GM21576 (cell line): ENCODE data around the gene ABHD11.
A peak's percentile ranks its signal among the peaks of the same experiment; 100 is the strongest.
"Not testable (repeated sequence)": the region's sequence is repeated elsewhere in the genome, so short reads cannot be mapped to it uniquely, and the experiment has no call there.

ENCODE experiments used
- ATAC-seq: cut with Tn5 transposase; IDR thresholded peaks from one replicate; pipeline ENCODE4 v1.9.1; 2021; ENCODE audit warnings: mild to moderate bottlenecking, moderate library complexity; ENCODE audit not compliant: unreplicated experiment

ABHD11 gene

GRCh38 chr7:73720443-73720842 lies 18.2 kb downstream of the ABHD11 start:
- not testable (repeated sequence) for ATAC-seq

GRCh38 chr7:73719806-73720169 lies 18.8 kb downstream of the ABHD11 start:
- no peak for ATAC-seq

GRCh38 chr7:73718905-73719805 lies 19.4 kb downstream of the ABHD11 start, which contains the start of gene STX1A:
Gene STX1A (minus strand): TSS chr7:73719669. CDS start chr7:73719631, 38 bp downstream.
- peak; percentile 49 for ATAC-seq

- no peak for ATAC-seq
Observed at GRCh38 chr7:73718438-73718881, 20.1 kb downstream of the ABHD11 start.

- ATAC-seq = no peak
Observed at GRCh38 chr7:73717991-73718405, 20.6 kb downstream of the ABHD11 start.

DNA sequence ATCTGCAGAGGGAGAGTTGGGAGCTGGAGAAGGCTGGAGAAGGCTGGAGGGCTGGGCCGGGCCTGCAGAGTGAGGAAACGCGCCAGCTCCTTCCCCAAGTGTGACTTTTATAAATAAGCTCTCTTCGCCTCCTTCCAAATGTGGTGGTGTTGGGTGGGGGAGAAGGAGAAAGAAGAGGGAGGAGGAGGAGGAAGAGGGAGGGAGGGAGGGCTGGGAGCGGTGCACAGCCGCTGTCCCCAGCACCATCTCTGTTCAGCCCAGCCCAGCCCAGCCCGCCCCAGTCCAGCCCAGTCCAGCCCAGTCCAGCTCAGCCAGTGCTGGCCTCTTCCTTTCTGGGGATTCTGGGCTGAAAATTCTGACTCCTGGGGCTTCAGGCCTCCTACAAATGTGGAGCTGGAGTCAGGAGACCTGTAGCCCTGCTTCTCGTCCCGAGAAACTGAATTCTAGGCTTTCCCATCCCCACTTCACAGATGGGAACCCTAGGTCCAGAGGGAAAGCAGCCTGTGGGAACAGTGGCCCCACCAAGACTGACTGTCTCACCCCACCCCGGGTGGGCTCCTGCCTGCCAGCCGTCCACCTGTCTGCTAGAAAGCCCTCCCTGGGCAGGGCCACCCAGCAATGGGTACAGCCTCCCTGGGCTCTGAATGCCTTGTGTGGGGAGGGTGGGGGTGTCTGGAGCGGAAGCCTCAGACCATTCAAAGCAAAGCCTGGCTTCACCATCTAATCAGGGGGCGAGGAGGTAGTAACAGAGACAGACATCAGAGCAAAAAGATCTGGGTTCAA lies 21.4 kb downstream of the ABHD11 start:
- no peak for ATAC-seq

- ATAC-seq = no peak
Observed at GRCh38 chr7:73716318-73716890, 22.2 kb downstream of the ABHD11 start.

DNA sequence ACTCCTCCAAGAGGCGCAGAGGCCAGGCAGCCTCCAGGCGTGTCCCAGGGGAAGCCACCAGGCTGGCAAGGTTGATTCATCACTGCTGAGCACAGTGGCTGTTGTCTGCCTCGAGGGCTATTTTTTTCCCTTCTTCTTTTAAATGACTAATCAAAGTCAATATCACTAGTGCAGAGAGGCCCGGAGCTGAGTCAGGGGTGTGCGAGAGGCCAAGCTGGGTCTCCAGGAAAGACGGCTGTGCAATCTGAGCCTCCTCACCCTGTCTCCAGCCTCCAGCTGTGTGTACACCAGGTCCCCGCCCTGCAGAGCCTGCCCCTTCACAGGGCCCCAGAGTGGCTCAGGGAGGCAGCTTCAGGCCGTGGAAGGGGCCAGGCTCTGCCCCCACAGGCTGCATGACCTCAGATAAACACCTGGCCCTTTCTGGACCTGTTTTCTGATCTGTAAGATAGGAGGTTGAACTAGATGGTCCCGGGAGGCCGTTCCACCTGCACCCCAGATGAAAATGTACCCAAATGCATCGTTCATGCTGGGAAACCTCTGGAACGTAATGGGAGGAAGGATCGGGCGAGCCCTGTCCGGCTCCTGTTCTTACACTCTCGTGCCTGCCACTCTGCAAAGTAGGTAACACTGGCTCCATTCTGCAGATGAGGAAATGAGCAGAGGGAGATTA lies 22.8 kb downstream of the ABHD11 start:
- ATAC-seq = no peak

GRCh38 chr7:73713319-73713718 lies 25.3 kb downstream of the ABHD11 start:
- ATAC-seq = not testable (repeated sequence)

GRCh38 chr7:73712773-73713172 lies 25.8 kb downstream of the ABHD11 start:
- no peak for ATAC-seq

DNA sequence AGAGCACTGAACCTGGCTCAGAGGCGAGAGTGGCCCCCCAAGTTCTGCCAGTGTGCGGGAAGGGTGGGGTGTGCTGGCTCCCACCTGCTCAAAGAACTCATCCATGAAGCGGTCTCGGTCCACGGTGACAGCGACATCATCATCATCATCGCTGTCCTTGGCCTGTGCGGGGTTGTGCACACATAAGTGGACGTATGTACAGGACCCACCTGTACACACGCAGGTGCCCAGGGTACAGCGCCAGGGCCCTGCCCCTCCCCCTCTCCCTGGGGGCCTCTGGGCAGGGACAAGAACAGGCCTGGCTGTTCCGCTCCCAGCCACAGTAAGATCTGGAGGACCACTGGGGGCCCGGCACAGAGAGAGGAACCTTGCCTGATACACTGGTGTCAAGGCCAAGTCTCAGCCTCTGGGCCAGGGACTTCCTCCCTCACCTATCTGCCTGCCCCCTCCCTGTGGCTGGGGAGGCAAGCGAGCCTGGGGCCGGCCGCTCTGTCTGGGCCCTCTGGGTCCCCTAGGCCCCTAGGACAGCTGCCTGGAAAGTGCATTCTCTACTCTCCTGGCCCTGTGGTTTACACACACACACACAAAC lies 29.5 kb downstream of the ABHD11 start:
- ATAC-seq = no peak

DNA sequence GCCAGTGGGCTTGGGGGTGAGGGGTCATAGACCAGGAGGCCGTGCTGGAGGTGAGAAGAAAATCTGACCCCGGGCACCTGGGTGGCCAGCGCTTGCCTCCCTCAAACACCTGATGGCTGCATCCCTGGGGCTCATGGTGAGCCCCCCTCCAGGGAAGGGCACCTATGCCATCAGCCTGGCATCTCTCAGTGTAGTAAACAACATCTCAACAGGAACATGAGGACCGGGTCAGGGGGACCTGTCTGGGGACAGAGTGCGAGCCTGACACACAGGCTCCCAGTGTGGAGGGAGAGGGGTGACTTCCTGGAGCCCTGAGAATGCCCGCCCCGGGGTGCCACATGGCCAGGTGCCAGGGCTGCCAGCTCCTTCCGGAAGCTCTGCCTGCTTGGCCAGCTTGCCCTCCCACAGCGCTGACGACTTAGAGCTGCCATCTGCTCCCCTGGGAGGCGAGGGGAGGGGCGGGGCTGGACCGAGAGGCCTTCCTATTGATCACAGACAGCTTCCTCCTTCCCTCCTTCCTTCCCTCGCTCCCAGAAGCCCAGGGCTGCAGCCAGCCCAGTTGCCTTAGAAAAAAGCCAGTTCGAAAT lies 31.5 kb downstream of the ABHD11 start:
- ATAC-seq = no peak

- ATAC-seq = no peak
Observed at GRCh38 chr7:73706126-73707044, 32.2 kb downstream of the ABHD11 start.

DNA sequence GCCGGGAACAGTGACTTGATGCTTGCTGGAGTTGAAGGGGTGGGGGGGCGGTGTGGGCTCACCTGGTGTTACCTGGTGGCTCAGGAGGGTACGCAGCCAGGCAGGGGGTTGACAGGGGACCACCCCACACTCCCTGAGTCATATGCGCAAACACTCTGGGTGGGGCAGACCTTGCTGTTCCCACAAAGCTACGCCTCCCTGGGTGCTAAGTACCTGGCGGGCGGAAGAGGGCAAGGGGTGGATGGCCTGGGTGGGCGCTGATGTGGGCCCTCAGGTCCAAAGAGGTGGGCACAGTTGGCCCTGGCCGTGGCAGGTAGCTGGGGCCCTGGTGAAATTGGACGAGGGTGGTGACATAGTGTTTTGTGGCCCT lies 33.1 kb downstream of the ABHD11 start:
- no peak for ATAC-seq

DNA sequence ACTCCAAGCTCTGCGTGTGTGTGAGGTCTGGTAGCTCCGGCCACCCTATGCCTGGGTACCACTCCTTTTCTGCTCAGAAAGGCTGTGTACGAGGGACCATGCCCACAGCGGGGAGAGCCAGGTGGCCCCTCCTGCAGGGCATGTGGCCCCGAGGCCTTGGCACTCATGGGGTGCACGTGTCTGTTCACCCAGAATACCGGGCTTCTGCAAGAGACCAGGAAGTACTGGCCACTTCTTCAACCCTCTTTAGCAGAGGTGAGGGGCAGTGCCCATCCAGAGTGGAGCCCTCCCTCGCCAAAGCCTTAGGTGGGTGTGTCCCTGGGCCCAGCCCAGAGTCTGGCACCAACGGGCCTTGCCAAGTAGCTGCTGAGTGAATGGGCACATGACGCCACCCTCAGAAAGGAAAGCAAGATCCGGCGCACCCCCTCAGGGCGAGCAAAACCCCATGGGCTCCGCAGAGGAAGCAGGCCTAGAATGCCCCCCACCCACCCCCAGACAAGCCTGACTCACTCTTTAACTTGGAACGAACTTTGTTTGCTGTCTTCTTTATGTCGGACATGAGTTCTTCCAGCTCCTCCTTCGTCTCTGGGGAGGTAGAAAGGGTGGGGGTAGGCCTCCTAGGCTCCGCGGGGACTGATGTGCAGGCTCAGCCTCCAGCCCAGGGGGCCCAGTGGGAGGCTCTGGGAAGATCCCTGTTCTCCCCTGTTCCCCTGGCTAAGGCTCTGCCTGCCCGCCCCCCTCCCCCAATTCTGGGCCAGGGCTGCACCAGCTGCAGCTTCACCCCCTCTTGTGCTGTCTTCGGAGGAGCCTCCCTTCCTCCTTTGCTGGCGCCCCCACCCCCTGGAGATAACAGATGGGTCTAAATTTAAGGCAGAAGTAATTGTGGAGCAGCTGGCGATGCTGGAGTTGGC lies 33.7 kb downstream of the ABHD11 start:
- no peak for ATAC-seq

- ATAC-seq = no peak
Observed at GRCh38 chr7:73703757-73704639, 34.6 kb downstream of the ABHD11 start.

GRCh38 chr7:73703225-73703624 lies 35.4 kb downstream of the ABHD11 start:
- ATAC-seq = no peak
